ENCODE data around the gene PIGP.
"Not testable (repeated sequence)": the region's sequence is repeated elsewhere in the genome, so short reads cannot be mapped to it uniquely, and the experiment has no call there.

Gene PIGP

DNA sequence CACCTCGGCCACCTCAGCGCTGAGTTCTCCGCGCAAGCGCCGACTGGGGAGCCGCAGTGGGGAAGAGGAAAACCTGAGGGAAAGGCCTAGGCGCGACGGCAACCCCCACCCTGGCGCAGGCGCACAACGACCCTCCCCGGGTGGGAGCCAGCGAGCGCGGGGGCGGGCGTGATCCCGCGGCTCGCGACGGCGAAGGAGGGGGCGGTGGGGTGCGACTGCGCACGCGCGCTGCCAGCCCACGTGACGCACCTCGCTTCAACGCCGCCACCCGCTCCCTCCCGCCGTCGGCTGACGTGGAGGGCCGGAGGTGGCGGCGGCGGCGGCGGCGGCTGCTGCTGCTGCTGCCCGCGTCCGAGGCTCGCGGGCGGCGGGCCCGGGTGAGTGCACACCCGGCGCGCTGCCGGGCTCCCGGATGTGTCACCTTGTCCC lies at the start of gene PIGP, which contains the start of gene TTC3:
TSS of gene PIGP (minus strand) at position 84 of the 429 bp plus-strand sequence. CDS start 556 bp downstream, outside the sequence.
TSS of gene TTC3 (plus strand) at position 267 of the 429 bp plus-strand sequence. CDS start 14,004 bp downstream, outside the sequence.
- peak; percentile 94 for DNase-seq

DNA sequence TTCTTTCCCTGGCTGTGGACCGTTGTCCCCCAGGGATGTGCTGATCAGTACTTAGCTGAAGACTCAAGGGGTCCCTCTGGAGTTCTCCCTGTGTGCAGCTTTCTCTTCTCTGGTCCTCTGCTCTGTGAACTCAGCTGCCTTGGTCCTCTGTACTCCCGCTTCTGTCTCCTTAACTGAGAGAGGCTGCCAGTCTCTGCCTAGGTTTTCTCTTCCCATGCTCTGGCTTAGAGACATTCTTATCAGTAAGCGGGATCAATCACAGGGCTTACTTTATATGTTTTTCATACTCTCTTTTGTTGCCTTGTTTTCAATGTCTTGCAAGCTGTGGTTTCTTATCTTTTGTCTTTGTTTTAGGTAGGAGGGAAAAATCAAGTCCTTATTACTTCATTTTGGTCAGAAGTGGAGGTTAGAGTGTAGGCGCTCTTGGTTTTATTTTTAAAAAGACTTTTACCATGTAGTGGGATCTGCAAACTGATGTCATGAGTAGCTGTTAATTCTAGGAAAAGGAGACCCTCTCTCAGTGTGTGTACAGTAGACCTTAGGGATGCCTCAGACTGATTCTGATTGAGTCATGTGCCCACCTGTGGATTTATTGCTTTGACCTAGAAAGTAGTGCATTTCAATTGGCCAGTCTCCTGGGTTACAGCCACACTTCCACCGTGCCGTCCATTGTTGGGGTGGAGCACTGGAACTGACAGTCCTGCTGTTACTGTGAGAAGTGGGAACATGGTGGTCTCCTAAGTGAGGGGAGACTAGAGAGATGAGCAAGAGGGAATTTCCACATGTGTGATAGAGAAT lies 46.7 kb upstream of the PIGP start:
- no peak for DNase-seq

DNA sequence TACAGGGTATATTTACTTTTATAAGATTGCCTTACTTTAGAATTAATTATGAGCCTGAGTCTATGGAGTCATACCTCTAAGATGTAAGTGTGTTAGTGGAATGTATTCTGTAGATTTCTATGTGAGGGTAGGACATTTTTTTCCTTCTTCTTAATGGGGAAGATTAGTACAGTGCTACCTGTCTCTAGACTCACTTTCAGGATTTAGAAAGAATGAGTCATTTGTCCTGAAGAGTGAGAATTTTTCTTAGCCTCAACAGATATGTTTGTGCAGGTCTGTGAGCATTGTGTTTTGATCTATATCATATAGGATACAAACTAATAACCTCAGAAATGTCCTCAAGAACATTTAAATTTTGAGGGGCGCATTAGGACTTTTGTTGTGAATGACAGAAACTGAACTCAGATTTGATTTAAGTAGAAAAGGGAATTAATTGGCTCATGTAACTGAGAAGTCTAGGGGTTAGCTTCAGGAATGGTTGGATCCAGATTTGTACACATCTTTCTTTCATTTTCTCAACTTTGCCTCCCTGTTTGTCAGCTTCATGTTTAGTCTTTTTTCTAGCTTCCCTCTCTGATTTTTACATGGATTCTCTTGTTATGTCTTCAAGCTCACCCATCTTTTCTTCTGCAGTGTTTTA lies 45.4 kb upstream of the PIGP start:
- DNase-seq, result no peak

DNA sequence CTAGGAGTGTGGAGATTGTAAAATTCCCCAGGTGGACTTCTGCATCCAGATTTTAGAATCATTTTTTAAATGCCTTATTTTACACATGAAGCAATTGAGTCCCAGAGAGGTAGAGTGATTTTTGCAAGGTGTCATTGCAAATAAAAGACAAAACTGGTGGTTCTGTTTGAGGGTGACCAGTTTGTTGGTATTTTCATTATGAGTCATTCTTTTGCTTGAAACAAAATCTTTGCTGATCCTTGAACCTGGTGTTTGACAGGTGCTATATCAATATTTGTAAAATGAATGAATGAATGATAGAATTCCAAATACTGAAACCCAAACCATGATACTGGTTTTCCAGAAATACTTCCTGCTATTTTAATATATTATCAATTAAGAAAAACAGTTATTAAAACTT lies 44.3 kb upstream of the PIGP start:
- DNase-seq, result no peak

DNA sequence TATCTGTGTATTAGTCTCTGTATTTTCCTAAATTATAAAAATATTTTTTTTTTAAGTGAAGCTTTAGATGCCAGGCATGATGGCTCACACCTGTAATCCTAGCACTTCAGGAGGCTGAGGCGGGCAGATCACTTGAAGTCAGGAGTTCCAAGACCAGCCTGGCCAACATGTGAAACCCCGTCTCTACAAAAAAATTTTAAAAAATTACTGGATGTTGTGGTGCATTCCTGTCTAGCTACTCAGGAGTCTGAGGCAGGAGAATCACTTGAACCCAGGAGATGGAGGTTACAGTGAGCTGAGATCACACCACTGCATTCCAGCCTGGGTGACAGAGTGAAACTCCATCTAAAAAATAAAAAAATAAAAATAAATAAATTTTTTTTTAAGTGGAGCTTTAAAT lies 43.6 kb upstream of the PIGP start:
- DNase-seq, result not testable (repeated sequence)

DNA sequence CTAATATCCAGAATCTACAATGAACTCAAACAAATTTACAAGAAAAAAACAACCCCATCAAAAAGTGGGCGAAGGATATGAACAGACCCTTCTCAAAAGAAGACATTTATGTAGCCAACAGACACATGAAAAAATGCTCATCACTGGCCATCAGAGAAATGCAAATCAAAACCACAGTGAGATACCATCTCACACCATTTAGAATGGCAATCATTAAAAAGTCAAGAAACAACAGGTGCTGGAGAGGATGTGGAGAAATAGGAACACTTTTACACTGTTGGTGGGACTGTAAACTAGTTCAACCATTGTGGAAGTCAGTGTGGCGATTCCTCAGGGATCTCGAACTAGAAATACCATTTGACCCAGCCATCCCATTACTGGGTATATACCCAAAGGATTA lies 41.4 kb upstream of the PIGP start:
- DNase-seq, result not testable (repeated sequence)

DNA sequence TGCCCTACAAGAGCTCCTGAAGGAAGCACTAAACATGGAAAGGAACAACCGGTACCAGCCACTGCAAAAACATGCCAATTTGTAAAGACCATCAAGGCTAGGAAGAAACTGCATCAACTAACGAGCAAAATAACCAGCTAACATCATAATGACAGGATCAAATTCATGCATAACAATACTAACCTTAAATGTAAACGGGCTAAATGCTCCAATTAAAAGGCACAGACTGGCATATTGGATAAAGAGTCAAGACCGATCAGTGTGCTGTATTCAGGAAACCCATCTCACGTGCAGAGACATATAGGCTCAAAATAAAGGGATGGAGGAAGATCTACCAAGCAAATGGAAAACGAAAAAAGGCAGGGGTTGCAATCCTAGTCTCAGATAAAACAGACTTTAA lies 38.2 kb upstream of the PIGP start:
- not testable (repeated sequence) for DNase-seq

DNA sequence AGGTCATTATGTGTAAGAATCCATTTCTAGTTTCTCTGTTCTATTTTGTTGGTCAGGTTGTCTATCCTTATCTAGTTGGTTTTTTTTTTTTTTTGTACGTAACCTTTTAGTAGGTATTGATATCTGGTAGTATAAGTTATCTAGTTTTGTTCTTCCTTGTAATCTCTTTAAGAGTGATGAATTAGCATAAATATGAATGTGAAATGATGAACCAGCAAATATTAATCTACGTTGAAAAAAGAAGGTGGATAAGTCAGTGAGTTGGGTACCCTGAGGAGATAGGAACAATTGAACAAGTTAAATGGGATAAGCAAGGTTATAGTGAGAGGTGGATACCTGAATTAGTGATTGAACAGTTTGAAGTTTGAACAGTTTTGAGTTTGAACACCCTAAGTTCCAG lies 34.1 kb upstream of the PIGP start:
- no peak for DNase-seq

DNA sequence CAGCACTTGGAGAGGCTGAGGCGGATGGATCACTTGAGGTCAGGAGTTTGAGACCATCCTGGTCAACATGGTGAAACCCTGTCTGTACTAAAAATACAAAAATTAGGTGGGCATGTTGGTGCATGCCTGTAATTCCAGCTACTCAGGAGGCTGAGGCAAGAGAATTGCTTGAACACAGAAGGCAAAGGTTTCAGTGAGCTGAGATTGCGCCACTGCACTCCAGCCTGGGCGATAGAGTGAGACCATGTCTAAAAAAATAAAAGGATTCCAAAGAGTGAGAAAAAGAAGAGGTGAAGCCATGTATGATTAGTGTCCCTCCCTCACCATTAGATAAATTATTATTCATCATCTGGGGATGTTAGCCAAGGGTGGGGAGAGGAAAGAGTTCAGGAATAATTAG lies 29.9 kb upstream of the PIGP start:
- not testable (repeated sequence) for DNase-seq

DNA sequence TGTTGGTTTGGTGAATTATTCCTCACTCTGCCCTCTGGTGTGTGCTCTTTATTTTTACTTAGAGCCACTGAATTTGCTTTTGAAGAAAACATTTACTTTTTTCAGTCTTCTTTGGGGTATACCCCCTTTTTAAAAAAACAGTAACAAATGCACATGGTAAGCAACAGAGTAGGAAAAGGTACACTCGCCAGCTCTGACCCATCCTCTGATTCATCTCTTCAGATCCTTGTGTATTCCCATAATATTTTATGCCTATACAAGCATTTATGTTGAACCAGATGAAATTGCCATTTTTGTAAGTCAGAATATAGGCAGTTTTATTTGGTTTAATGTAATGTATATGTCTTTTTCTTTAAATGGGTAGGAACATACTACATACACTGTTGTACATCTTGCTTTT lies 28.5 kb upstream of the PIGP start:
- no peak for DNase-seq

DNA sequence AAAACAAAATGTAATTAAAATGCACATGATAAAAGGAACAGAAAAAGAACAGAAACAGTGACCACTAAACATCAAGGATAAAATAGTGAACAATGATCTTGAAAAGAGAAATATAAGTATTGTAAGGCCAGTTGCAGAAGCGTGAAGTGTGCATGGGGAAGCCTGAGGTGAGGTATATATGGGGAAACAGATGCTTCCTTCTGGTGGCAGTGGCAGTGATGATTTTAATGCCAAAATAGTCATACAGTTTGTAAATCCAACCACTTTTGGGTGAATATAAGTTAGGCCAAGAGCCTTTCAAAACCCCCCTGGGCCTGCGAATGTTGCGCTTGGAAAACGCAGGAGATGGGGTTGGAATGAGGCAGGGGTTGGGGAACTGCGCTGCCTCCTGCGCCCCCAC lies 27.4 kb upstream of the PIGP start:
- no peak for DNase-seq

DNA sequence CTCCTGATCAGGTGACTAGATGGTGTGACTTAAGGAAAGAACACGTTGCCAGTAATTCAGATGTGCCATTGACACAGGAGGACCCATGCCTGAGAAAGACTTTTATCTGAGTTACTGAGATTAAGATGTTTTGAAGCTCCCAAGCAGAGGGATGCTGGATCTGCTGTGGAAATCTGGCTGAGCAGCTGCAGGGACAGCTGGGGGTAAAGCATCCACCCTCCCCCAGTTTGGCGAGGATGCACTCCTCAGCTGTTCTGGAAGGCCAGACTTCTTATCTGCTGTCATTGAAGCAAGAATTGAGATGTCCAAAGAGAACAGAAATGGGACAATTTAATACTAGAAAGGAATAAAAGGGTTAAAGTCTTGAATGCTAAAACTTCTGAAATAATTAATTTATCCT lies 25.9 kb upstream of the PIGP start:
- no peak for DNase-seq

DNA sequence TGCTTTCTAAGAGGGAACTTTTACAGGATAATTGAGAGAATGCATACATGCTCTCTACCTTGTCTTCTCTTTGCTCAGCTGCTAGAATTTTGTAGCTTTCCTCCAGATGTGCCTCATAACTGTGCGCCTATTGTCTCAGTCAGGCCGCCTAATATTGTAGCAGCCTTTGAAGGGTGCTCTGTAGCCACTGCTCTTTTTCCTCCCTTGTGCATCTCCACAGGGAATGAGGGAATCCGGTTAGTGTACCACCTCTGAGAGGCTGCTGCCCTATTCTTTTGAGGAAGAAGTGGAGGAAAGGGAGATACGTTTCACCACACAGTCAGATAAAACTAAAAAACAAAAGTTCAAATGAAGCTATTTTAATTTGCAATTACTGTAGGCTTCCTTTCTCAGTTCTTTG lies 22.9 kb upstream of the PIGP start:
- DNase-seq, result no peak

DNA sequence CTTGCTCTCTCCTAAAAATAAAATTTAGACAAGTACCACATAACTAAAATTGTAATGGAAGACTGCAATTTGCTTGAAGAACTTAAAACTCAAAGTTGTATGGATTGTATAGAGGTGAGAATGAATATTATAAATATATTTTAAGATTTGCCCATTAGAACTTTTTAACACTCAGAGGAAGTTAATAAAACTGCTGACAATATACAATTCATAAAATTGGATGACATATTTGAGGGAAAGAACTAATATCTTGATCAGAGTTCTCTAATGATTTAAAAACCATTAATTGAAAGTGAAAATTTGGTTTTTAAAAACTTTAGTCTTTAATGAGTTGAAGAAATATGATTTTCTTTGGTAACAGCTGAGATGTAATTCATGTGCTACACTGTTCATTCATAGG lies 21.1 kb upstream of the PIGP start:
- DNase-seq, result no peak

DNA sequence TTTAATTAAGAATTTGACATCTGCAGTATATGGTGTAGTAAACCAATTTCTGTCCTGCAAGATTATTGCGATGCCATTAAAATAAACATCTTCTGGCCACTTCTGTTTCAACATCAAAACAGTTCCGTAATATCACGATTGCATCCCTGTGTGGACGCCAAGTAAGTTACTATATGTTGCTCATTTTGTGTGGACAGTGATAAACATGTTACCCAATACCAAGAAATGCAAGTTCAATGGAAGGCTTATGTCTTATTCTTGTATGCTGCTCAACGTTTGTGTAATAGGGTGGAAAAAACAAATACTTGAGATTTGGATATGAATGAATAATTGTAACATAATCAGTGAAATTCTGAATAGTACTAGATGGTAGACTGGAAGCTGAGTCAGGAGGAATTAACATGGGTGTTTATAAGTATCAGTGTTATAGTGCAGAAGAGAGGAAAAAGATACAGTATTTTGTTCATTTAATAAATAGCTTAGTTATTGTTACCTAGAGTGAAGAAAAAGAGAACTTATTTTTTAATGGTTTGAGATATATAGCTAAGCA lies 15.4 kb upstream of the PIGP start:
- DNase-seq, result no peak

DNA sequence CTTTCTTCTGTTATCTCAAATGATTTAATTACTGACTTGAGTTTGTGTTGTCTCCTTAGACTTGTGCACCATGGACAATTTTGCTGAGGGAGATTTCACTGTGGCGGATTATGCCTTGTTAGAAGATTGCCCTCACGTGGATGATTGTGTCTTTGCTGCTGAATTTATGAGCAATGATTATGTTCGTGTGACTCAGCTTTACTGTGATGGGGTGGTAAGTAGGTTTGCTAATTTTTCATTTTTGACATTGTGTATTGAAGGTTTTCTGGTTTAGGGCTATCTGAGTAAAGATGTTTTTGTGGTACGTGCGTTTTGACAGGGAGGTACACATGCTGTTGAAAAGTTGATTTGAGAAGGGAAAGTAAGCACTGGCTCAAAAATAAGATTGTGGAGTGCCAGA lies 14.3 kb upstream of the PIGP start:
- DNase-seq, result no peak

DNA sequence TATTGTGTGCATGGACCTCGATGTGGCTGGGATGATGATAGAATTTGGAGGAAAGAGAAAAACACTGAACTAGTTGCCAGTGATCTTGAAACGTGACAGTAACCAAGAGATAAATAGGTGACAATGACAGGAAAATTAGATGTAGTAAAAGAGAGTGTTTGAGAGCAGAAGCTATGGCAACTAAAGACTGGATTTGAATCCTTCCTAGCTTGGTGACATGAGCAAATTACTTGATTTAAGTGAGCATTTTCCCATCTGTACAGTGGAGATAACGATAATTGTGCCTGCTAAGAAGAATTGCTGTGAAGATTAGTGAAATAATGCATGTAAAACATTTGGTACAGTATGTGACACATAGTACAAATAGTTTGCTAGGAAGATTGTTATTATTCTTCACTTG lies 12.9 kb upstream of the PIGP start:
- no peak for DNase-seq

DNA sequence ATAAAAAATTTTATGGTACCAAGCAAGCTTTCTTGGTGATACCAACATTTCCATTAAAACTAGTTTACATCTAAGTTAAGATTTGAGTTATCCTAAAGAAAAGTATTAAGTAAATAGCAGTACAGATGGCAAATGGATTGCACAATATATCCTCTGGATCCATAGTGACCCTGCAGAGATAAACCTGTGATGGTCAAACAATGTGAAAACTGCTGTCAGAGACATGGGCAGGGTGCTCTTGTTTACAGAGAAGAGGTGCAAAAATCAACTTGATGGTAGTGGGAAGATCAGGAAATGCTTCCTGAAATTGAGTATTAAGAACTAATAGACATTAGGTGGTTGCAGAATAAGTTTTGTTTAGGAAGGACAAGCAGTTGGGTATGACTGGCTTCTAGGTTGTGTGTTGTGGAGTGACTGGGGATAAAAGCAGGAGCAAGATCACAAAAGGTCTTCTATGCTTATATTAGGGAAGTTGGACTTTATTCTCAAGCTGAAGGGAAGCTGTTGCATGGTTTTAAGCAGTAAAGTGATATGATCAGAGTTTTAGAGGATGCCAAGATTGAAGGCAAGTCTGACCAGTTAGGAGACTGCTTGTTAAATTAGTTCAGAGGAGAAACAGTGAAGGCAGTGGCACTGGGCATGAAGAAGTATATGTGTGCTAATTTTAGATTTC lies 10.1 kb upstream of the PIGP start:
- DNase-seq, result no peak

DNA sequence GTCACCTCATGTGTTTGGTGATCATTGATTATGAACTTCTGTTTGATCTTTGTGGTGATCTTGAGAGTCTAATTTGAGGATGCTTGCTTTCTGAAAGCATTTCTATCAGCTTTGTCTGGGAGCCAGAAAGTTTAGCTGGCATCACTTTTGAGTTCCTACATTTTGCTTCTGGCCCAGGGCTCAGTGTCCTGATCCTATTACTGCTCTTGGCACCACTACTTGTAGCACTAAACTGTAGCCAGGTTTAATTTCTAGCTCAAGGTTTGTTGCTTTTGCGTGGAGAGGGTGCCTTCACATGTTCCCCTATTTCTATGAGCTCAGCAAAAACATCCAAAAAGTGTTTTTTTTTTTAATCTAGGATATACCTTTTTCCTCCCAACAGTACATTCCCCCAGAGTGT lies 9.5 kb upstream of the PIGP start:
- DNase-seq, result no peak

DNA sequence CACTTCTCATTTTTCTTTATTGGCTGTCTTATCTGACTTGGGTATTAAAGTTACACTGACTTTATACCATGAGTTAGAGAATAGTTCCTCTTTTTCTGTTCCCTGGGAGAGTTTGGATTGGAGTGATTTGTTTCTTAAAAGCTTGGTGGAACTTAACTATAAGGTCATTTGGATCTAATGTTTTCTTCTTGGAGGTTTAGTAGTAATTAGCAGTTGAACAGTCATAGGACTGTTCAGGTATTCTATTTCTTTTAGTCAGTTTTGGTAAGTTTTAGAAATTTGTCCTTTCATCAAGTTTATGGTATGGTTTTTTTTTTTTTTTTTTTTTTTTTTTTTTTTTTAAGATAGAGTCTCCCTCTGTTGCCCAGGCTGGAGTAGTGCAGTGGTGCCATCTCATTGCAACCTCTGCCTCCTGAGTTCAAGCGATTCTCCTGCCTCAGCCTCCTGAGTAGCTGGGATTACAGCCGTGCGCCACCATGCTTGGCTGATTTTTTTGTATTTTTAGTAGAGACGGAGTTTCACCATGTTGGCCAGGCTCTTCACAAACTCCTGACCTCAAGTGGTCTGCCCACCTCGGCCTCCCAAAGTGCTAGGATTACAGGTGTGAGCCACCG lies 6.4 kb upstream of the PIGP start:
- DNase-seq, result no peak

DNA sequence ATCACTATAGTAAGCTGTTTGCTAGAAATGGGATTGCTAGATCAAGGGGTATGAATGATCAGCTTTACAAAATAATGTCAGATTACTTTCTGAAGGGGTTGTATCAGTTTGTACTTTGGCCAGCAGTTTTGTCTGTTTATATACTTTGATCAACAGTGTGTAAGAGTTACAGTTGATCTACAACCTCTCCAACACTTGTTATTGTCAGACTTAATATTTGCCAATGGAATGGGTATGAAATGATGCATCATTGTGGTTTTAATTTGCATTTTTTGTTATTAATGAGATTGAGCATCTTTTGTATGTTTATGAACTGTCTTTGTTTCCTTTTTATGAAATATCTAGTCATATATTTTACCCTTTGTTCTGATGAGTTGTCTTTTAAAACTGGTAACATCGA lies 4.5 kb upstream of the PIGP start:
- no peak for DNase-seq

DNA sequence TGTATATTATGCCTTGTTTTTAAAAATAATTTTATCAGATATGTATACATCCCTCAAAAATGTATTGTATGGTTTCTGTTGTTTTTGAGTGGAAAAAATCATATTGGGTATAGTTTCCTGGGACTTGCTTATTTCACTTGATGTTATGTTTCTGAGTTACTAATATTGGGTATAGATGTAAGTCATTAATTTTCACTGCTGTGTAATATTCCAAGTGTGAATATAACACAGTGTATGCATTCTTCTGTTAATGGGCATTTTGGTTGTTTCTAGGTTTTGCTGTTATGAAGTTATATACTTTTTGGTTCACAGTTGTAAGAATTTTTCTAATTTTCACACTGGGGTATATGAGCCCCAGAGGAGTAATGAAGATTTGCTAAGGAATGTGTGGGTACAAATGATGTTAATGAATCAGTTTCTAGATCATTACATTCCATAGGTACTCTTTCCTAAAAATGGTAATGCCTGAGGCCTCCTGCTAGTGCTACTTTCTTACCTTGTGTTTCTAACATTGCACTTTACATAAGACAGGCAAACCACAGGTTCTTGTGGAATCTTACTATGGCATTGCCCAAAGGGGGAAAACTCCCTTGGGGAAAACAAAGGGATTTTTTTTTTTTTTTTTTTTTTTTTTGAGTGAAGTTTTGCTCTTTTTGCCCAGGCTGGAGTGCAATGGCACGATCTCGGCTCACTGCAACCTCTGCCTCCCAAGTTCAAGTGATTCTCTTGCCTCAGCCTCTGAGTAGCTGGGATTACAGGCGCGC lies 3.4 kb upstream of the PIGP start:
- no peak for DNase-seq

Measured in NCI-H1694 (cell line).